ENCODE data around the gene KATNB1. TPM values are rescaled to one million over a fixed set of nuclear protein-coding genes. Genes with fewer than 3 reads are reported as not detected.

Gene KATNB1
- total RNA-seq, 3 donors from 2014 or later (not counting 1 experiment from before 2014, with no cell fraction given), result 23.6 to 34.3 (median 29.7) TPM

GRCh38 chr16:57801809-57802340 lies 66.3 kb downstream of the KATNB1 start:
- 9% methylated on average over 45 of the region's 45 CpGs for WGBS (ENCODE audit: insufficient coverage)
- no peaks in the 10 kb centered on the region for H3K9me3 ChIP-seq (ENCODE audit: control insufficient read depth, insufficient read depth, low read length)
- H3K27ac Mint-ChIP-seq, result peak overlapping the region; percentile 61 to 96
- DNase-seq, result no peak
- no peaks in the 10 kb centered on the region for H3K36me3 ChIP-seq (ENCODE audit: control insufficient read depth, insufficient read depth, low read length)
- peak overlapping the region; percentile 14 for H3K27ac ChIP-seq (ENCODE audit: low read length)
- no peaks in the 10 kb centered on the region for H3K27me3 ChIP-seq (ENCODE audit: control insufficient read depth, insufficient read depth, low read length)
- peak overlapping the region; percentile 70 for H3K4me3 Mint-ChIP-seq
- H3K9me3 Mint-ChIP-seq, result no peaks in the 10 kb centered on the region
- H3K4me1 Mint-ChIP-seq, result peaks cover 41 to 48% of the 10 kb centered on the region in 2 donors
- intact Hi-C loops (cut with micrococcal nuclease), result loop anchor here (1.0 to 10.0 kb wide), 4 partner anchors 8 to 199 kb away; partner anchors contain the start of genes USB1 and ZNF319
- ATAC-seq, result peak in 1 of 3 donors; percentile 1
- H3K27me3 Mint-ChIP-seq (ENCODE audit: low read depth in 2 of 2), result no peaks in the 10 kb centered on the region
- H3K4me1 ChIP-seq (ENCODE audit: control insufficient read depth, insufficient read depth, low read length), result peaks cover 44% of the 10 kb centered on the region
- TF ChIP-seq CTCF (IDR thresholded peaks at IDR 0.05), result no peak
- peak overlapping the region; percentile 39 for H3K4me3 ChIP-seq (ENCODE audit: low read length)
- no peaks in the 10 kb centered on the region for H3K36me3 Mint-ChIP-seq

GRCh38 chr16:57802341-57803133 lies 67.0 kb downstream of the KATNB1 start, which contains the start of gene KIFC3:
KIFC3 (minus strand) TSS chr16:57802491; CDS start chr16:57798243, 4,248 bp downstream.
- H3K4me1 Mint-ChIP-seq, result peaks cover 43 to 48% of the 10 kb centered on the region in 2 donors
- WGBS (ENCODE audit: insufficient coverage), result 8% methylated on average over 78 of the region's 78 CpGs
- peak within 1 kb of the TSS; percentile 98 for H3K4me3 Mint-ChIP-seq
- peak; percentile 83 to 90 (median 88) for ATAC-seq
- peak; percentile 23 for TF ChIP-seq CTCF (IDR thresholded peaks at IDR 0.05)
- peak within 1 kb of the TSS; percentile 28 for H3K27ac ChIP-seq (ENCODE audit: low read length)
- no peaks in the 10 kb centered on the region for H3K9me3 Mint-ChIP-seq
- H3K36me3 Mint-ChIP-seq, result no peaks in the 10 kb centered on the region
- no peaks in the 10 kb centered on the region for H3K36me3 ChIP-seq (ENCODE audit: control insufficient read depth, insufficient read depth, low read length)
- peak; percentile 81 to 86 for DNase-seq
- peaks cover 45% of the 10 kb centered on the region for H3K4me1 ChIP-seq (ENCODE audit: control insufficient read depth, insufficient read depth, low read length)
- peak within 1 kb of the TSS; percentile 39 for H3K4me3 ChIP-seq (ENCODE audit: low read length)
- no peaks in the 10 kb centered on the region for H3K27me3 Mint-ChIP-seq (ENCODE audit: low read depth in 2 of 2)
- H3K9me3 ChIP-seq (ENCODE audit: control insufficient read depth, insufficient read depth, low read length), result no peaks in the 10 kb centered on the region
- no peaks in the 10 kb centered on the region for H3K27me3 ChIP-seq (ENCODE audit: control insufficient read depth, insufficient read depth, low read length)
- H3K27ac Mint-ChIP-seq, result peak within 1 kb of the TSS; percentile 91 to 96
- intact Hi-C loops (cut with micrococcal nuclease), result loop anchor here (1.0 to 10.0 kb wide), 4 partner anchors 8 to 198 kb away; partner anchors contain the start of genes USB1 and ZNF319

- intact Hi-C loops (cut with micrococcal nuclease), result loop anchor here (2.0 to 10.0 kb wide), 3 partner anchors 46 to 197 kb away; partner anchors contain the start of genes USB1 and ZNF319
- H3K36me3 Mint-ChIP-seq, result no peaks in the 10 kb centered on the region
- H3K36me3 ChIP-seq (ENCODE audit: control insufficient read depth, insufficient read depth, low read length), result no peaks in the 10 kb centered on the region
- ATAC-seq (no peak), DNase-seq (no peak)
- WGBS (ENCODE audit: insufficient coverage), result 91% methylated on average over 15 of the region's 16 CpGs
- H3K4me1 Mint-ChIP-seq, result peaks cover 51 to 53% of the 10 kb centered on the region in 2 donors
- no peaks in the 10 kb centered on the region for H3K9me3 ChIP-seq (ENCODE audit: control insufficient read depth, insufficient read depth, low read length)
- no peak for TF ChIP-seq CTCF (IDR thresholded peaks at IDR 0.05)
- peak overlapping the region; percentile 98 for H3K4me3 Mint-ChIP-seq
- no peak overlapping the region for H3K27ac ChIP-seq (ENCODE audit: low read length)
- no peaks in the 10 kb centered on the region for H3K9me3 Mint-ChIP-seq
- H3K27ac Mint-ChIP-seq, result peak overlapping the region; percentile 91 to 96
- peaks cover 53% of the 10 kb centered on the region for H3K4me1 ChIP-seq (ENCODE audit: control insufficient read depth, insufficient read depth, low read length)
- peak overlapping the region; percentile 36 for H3K4me3 ChIP-seq (ENCODE audit: low read length)
- no peaks in the 10 kb centered on the region for H3K27me3 Mint-ChIP-seq (ENCODE audit: low read depth in 2 of 2)
- no peaks in the 10 kb centered on the region for H3K27me3 ChIP-seq (ENCODE audit: control insufficient read depth, insufficient read depth, low read length)
Measured at GRCh38 chr16:57803134-57803990, 67.8 kb downstream of the KATNB1 start.
